ENCODE measurements around the gene DNAJB1.
A peak's percentile ranks its signal among the peaks of the same experiment; 100 is the strongest.
"Not testable (repeated sequence)": the region's sequence is repeated elsewhere in the genome, so short reads cannot be mapped to it uniquely, and the experiment has no call there.

Gene DNAJB1

GRCh38 chr19:14519860-14520407 lies 1.7 kb upstream of the DNAJB1 start:
- peak in 1 of 2 experiments; percentile 47 for DNase-seq

- no peak for DNase-seq
Observed at GRCh38 chr19:14519245-14519859, 1.2 kb upstream of the DNAJB1 start.

GRCh38 chr19:14517446-14517839 lies 754 bp downstream of the DNAJB1 start:
- peak in 1 of 2 experiments; percentile 24 for DNase-seq

- no peak for DNase-seq
Observed at GRCh38 chr19:14516746-14517438, 1.3 kb downstream of the DNAJB1 start.

GRCh38 chr19:14516048-14516534 lies 2.1 kb downstream of the DNAJB1 start:
- DNase-seq: no peak

- DNase-seq: no peak
Observed at GRCh38 chr19:14515501-14516047, 2.6 kb downstream of the DNAJB1 start.

GRCh38 chr19:14514215-14514863 lies 3.9 kb downstream of the DNAJB1 start:
- no peak for DNase-seq

GRCh38 chr19:14512406-14512961 lies 5.7 kb downstream of the DNAJB1 start:
- no peak for DNase-seq

- DNase-seq: no peak
Observed at GRCh38 chr19:14511229-14511593, 7.0 kb downstream of the DNAJB1 start.

GRCh38 chr19:14510311-14511228 lies 7.6 kb downstream of the DNAJB1 start:
- DNase-seq: no peak

- DNase-seq: no peak
Observed at GRCh38 chr19:14507704-14508542, 10.3 kb downstream of the DNAJB1 start.

- peak; percentile 57 to 66 for DNase-seq
Observed at GRCh38 chr19:14505488-14506239, 12.5 kb downstream of the DNAJB1 start.

GRCh38 chr19:14504575-14504974 lies 13.6 kb downstream of the DNAJB1 start:
- DNase-seq: not testable (repeated sequence)

- no peak for DNase-seq
Observed at GRCh38 chr19:14503285-14503684, 14.9 kb downstream of the DNAJB1 start.

- DNase-seq: no peak
Observed at GRCh38 chr19:14502334-14503092, 15.7 kb downstream of the DNAJB1 start.

- DNase-seq: no peak
Observed at GRCh38 chr19:14497228-14497921, 20.8 kb downstream of the DNAJB1 start.

- DNase-seq: no peak
Observed at GRCh38 chr19:14496834-14497227, 21.4 kb downstream of the DNAJB1 start.

- peak; percentile 79 to 84 for DNase-seq
Observed at GRCh38 chr19:14496029-14496833, 22.0 kb downstream of the DNAJB1 start, which contains the start of gene GIPC1. GIPC1 (minus strand) TSS chr19:14496127; CDS start chr19:14482976, 13,151 bp downstream.
